Body of pancreas (tissue), 4 donors: ENCODE results near the gene HAUS7.

ENCODE experiments used
- CTCF ChIP-seq, 7 experiments: fragments of 450-650 bp in 4 of 7; fragments of 200-600 bp in 3 of 7; sonication (generic) in 3 of 7; IDR thresholded peaks; one replicate each; pipeline ENCODE4 v1.5.1; 2016 to 2019; ENCODE audit warnings: antibody characterized with exemption in 7 of 7
- POLR2A ChIP-seq, 3 donors: fragments of 450-650 bp; IDR thresholded peaks; one replicate each; pipeline ENCODE4 v1.6.1; 2016; ENCODE audit warnings: antibody characterized with exemption in 3 of 3, mild to moderate bottlenecking in 2 of 3

GRCh38 chrX:153442463-153442862 is 27.9 kb downstream of the HAUS7 start:
- TF ChIP-seq CTCF (IDR thresholded peaks at IDR 0.05) (no peak), POLR2A (IDR thresholded peaks at IDR 0.05) (no peak)
